SKM-1 (cell line): Measurements from ENCODE around the gene CINP.
"Not testable (repeated sequence)": the region's sequence is repeated elsewhere in the genome, so short reads cannot be mapped to it uniquely, and the experiment has no call there.

Experiments
- DNase-seq: peaks from one replicate; lab custom pipeline; 2025; ENCODE audit not compliant: unreplicated experiment; lab: John Stamatoyannopoulos, UW

The CINP gene

GRCh38 chr14:102321456-102322422 lies 41.0 kb downstream of the CINP start:
- DNase-seq, result no peak

GRCh38 chr14:102320671-102321455 lies 41.8 kb downstream of the CINP start:
- DNase-seq, result no peak

GRCh38 chr14:102320033-102320660 lies 42.5 kb downstream of the CINP start:
- no peak for DNase-seq

GRCh38 chr14:102319351-102320032 lies 43.2 kb downstream of the CINP start, which contains the start of gene ZNF839:
Gene ZNF839, plus strand, starts transcription at chr14:102319746. Its CDS starts 20 bp downstream, at chr14:102319766.
- peak; percentile 24 for DNase-seq

GRCh38 chr14:102318781-102319276 lies 43.9 kb downstream of the CINP start:
- DNase-seq, result no peak

- DNase-seq, result no peak
Measured at GRCh38 chr14:102317564-102318248, 45.0 kb downstream of the CINP start.

GRCh38 chr14:102316743-102317563 lies 45.7 kb downstream of the CINP start:
- DNase-seq, result peak; percentile 31

GRCh38 chr14:102316338-102316742 lies 46.4 kb downstream of the CINP start:
- no peak for DNase-seq

- DNase-seq, result no peak
Measured at GRCh38 chr14:102315121-102315520, 47.6 kb downstream of the CINP start.

GRCh38 chr14:102314242-102315011 lies 48.3 kb downstream of the CINP start:
- no peak for DNase-seq

- peak; percentile 69 for DNase-seq
Measured at GRCh38 chr14:102304611-102305506, 57.8 kb downstream of the CINP start, which contains the start of gene MOK. Gene MOK, minus strand, starts transcription at chr14:102305164. Its CDS starts 196 bp downstream, at chr14:102304968.

GRCh38 chr14:102303664-102304063 lies 59.0 kb downstream of the CINP start:
- no peak for DNase-seq

- not testable (repeated sequence) for DNase-seq
Measured at GRCh38 chr14:102298303-102299070, 64.2 kb downstream of the CINP start.
